SHP77 (cell line): ENCODE results near the gene SEC16B.

Source experiments
- DNase-seq, 2 experiments: peaks; one replicate each; lab custom pipeline; 2025; lab: John Stamatoyannopoulos, UW

The SEC16B gene

DNA sequence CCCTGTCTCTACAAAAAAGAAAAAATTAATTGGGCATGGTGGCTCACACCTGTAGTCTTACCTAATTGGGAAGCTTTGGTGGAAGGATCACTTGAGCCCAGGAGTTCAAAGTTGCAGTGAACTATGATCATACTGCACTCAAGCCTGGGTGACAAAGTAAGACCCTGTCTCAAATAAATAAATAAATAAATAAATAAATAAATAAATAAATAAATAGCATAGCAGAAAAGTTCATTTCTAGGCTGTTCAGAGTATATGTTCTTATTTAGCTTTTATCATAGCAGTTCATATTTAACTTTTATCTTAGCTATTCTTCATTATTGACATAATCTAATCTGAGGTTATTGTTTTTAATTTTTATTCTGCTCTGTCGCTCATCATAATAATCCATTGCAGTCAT is 8.7 kb upstream of the SEC16B start:
- no peak for DNase-seq

DNA sequence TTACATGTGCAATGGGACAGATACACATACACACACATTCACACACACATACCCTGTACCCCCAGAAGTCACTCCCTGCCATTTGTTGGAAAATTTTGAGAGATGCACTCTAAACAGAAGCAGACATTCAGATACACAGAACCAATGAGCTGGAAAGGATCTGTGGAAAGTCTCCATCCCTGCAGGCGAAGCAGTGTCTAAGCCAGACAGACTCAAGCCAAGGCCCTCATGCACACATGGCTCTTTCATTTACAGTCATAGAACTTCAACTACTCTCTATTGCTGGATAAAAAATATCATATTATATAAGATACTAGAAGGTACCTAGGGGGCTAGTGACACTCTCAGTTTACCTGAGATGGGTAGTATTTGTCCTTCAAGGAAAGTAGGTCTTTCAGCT is 7.3 kb upstream of the SEC16B start:
- no peak for DNase-seq

DNA sequence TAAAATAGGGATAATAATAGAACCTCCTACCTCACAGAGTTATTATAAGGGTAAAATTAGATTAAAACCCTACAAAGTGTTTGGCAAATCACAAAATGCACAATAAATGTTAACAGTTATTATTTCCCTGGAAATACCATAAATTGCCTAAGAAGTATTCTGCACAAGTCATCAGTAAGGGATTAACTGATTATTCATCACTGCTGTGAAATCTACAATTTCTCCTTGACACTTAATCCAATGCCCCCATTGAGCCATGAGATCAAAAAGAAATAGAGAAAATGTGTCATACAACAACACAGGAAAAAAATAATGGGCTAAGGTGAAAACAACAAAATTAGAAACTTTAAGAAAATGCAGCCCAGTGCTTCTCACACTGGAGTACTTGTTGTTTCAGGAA is 6.7 kb upstream of the SEC16B start:
- no peak for DNase-seq

DNA sequence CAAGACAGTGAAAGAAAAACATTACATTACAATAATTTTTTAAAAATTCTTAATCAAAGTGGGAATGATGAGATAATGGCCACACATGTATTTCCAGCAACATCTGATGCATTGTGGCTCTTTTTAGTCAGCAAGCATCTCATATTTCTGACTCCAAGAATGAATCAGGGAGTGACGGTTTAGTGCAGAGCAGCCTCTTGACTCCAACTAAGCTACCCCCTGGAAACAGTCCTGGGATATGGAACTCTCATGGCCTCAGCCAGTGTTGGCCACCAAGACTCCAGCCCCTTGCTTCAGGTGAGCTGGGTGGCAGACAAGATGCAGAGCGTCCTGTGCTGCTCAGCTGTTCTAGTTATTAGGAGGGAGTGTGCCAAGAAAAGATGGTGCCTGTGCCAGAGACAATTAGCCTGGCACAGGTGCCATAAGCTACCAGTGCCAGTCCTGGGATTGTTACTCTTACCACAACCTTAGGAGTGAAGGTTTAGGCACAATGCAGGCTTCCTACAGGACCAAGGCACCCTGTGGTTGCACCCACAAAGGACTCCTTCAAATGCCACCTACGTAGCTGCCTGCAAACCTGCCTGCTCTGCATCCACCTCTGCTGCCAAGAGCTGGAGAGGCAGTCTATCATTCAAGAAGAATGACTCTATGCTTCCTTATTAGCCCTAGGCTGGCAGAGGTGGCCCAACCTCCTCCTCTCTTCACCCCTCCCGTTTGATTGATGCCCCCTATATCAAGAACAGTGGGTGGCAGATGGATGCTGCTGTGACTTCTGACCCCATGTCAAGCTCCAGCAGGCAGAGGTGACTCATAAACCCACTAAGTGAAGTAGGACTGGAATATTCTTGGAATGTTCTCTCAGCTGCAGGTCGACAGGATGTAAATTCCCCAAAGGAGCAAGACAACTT is 6.0 kb upstream of the SEC16B start:
- no peak for DNase-seq

DNA sequence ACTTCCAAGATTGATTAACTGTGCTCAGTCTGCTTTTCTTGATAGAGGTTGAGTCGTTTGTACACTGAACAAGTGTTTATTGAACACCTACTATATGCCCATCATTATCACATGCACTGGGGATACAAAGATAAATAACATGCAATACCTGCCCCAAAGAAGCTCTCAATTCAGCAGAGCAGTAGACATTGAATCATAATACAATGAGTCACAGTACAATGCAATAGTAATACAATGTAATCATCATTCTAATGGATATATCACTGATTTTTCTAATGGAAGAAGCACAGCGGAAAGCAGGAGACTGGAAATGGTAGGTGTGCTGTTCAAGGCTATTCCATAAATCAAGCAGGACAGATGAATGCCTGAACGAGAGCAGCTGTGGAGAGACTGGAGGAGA is 3.7 kb upstream of the SEC16B start:
- DNase-seq = no peak

DNA sequence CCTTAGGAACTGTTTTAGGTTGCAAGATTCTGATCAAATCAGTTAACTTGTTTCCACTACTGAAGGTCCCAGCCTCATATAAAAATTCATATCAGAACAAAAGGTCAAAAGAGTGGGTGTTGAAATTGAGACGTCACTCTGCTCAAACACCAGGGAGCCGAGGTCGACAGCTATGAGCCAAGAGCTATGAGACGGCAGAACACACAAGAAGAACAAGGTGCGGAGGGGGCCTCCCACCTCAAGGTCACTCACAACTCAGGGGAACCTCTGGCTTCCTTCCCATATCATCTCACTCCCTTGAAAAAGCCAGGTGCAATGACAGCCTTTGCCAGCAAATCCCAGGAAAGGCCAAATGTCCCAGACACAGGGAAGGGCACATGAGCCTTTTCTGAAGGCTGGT is 749 bp downstream of the SEC16B start:
- no peak for DNase-seq

DNA sequence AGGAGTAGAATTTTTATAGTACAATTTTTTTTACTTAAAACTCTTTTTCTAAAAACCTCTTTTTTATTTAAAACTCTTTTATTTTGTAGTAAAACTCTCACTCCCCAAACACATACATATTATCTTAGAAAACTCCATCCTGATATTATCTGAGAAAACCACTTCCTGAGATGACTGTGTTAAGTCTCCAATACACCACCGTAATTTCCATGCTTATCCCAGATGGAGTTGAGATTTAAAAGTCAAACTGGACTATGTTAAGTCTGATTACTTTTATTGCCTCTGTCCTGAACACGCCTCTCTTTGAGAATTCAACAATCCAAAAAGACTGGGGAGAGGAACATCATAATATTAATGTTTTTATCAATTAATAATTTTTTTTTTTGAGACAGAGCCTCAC is 3.7 kb downstream of the SEC16B start:
- no peak for DNase-seq

DNA sequence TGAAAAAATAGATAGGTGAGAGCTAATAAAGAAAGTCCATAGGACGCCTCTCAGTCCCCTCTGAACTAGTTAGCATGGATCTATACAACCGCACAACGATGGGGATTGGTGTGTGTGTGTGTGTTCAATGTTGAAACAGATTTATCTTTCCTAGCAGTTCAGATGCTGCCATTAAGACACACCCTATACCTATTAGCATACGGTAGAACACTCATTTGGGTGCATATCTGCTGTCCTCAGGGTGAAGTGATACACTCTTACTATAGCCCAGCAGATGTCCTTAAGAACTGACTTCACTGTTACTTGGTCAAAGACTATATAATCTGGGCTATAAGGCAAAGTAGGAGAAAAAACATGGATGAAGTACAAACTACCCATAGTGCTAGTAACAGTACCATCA is 4.6 kb downstream of the SEC16B start:
- no peak for DNase-seq

DNA sequence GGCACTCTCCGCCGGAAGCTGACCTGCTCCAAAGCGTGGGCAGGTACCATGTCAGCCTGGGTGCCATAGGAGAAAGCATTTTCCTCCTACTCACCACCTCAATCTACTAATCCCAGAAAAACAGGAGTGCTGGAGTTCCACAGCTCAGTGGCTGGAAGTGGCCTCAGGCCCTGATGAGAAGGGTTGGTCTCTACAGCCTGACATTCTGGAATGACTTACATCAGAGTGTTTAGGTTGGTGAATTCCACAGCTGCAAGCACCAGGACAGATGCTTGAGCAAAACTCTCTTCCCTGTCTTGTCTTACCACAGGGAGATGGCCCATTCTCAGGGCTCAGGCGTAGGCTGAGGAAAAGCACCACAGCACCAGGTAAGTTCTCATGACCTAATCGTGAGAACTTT is 5.5 kb downstream of the SEC16B start:
- DNase-seq = no peak

DNA sequence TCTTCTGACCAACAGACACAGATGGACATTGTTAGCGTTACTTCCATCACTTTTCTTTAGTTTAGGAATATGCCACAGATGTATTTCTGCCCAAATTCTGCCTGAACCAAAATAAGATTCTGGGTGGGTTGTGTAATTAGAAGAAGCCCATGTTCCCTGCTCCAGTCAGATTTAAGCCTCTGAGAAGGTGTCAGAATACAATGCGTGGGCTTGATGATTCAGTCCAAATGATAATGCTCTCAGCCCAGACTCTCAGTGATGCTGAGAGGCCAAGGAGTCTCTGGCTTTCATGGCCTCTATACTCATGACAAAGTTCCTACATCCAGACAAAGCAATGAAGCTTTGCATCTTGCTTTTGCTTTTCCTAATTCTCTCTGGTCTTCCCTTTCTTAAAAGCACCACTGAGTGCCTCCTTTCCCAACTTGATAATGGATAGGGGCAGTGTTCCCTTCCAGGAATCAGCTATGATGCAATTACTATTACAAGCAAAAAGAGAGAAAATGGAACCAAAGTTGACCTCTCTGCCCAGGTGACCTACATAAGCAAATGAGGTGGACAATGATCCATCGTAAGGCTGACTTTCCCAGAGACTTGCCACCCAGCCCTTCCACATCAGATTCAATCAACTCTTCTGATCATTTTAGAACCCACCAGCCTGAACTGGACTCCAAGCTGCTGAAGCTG is 8.8 kb downstream of the SEC16B start:
- DNase-seq = no peak

DNA sequence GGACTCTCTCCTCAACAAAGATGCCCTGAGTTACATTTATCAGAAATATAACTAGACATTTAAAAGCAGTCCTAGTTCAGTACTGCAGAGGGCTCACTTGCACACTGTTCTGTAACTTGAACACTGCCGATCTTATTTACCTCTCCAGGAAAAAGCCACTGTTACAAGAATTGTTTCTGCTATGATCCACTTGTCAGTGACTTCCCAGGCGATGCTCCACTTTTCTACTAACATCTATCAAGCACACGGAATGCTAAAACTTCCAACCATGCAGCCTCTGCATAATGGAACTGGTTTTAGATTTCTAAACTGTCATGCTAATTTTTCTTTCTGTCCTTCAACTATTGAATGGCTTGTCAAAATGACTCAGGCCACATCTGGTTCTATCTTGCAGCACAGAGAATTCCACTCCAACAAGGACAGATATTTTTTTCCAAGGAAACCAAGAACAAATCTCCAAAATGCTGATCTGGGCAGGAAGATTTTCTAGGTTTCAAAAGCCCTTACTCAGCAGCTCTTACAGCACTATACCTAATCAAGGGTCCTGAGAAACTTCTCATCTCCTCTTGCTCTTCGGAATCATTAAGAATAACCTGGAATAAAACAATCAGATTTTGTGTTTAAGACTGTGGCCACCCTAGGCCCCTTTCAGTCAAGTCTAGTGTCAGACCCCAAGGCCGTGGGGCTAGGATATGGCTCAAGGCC is 9.9 kb downstream of the SEC16B start:
- DNase-seq = no peak

DNA sequence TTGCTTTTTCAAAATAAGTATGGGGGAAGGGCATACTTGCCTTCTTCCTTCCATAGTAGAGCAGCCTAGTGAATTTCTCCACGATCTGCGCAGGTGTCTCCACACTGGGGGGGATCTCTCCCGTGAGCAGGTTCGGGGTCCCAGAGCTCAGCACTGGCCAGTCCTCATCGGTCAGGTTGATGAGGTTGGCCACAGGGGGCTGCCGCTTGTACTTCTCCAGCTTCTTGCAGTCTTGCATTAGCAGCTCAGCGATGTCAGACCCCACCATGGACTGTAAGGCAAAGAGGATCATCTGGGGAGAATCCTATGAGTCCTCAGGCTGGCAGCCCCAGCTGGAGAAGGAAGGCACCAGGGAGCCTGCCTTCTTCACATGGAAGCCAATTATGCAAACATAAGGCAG is 11.8 kb downstream of the SEC16B start:
- no peak for DNase-seq

DNA sequence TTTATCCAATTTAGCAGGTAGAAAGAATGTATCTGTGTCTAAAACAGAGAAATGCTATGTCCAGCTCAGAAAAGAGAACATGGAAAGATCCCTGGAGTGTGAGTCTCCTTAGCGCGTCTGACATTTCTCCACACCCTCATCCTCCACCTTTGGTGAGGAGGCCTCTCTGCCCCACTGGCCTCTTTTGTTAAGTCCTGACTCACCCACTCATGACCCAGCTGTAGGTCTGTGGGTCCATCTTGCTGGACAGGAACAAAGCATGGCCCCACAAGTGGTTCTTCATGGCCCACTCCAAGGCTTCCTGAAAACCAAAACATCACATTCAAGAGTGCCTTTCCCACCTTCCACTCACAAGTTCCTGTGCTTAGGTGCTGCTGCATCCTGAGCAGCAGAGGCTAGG is 15.8 kb downstream of the SEC16B start:
- no peak for DNase-seq

DNA sequence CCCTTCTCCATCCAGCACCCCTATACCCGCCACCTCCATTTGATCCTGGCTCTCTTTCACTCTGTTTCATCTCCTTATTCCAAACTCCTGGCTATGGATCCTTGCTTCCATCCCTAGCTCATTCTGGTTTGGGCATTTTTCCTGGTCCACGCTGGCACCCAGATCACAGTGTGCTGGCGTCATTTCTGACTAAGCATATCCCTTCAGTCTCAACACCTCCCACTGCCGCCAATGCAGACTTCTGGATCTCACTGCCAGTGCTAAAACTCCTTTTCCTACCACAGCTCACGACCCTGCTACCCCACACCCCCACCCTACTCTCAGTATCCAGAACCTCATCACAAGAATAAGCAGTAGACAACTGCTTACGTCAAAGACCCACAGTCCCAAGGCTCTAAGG is 16.3 kb downstream of the SEC16B start:
- DNase-seq = no peak

DNA sequence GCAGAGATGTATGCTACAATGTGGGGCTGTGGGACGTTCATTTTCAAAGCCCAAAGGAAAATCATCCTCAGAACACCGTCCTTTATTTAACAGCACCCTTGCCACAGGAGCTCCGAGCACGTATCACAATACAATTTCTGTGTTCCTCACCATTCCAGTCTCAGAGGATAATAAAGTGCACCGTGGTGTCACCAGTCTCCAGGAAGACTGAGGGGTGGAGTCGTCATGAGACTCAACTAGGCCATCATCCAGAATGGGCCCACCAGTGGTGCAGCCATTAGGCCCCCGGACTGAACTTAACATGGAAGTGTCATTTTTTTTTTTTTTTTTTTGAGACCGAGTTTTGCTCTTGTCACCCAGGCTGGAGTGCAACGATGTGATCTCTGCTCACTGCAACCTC is 17.2 kb downstream of the SEC16B start:
- no peak for DNase-seq

DNA sequence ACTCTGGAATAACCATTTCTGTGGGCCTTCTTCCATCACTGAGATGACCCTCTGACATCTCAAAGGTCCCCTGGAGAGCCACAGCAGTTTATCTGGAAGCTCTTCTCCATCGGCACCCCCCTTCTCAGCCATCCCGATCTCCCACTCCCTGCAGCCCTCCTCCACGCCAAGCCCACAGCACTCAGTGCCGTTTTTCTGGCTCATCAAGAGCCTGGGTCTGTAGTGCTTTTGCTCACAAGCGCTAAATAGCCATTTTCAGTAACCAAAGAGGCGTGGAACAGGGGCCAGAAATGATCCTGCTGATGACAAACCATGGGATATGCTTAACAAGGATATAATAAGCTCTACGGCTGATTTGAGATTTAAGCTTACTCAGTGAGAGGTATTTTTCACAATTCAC is 17.6 kb downstream of the SEC16B start:
- no peak for DNase-seq

DNA sequence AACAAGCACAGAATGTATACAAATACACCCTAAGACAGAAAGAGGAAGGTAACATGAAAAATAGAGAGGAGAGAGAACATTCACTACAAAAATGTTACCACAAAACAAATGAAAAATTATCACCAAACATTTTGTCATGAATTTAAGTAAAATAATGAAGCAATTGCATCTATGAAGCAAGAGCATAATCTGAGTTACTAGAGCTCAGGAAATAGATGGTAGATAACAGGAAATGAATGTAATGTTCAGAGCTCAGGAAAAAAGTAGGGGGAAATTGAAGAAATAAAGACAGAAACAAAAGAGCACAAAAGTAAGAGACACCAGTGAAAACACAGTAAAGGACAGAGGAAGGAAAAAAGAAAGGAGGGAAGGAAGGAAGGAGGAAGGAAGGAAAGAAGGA is 19.4 kb downstream of the SEC16B start:
- DNase-seq = no peak

DNA sequence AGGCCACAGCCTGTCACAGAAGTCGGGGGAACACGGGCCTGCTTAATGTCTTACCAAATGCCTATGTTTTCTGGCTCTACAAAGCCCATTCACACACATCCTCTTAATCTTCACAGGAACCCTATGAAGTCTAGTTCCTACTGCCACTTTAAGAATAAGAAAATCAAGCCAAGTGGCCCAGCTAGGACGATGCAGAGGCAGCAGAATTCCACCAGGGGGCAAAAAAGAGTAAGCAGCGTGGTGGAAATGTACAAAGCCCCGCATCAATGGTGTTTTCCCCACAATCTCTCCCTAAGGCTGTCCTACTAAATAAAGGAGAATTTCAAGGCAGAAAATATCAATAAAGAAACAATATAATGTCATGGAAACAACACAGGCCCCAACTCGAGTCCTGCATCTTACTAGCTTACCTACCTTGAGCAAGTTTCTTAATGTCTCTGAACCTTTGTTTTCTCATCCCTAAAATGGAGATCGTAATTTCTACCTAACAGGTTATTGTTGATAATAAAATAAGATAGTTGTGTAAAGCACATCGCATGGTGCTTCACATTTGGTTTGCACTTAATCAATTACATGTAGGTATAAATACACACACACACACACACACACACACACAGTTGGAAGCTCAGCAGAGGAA is 21.4 kb downstream of the SEC16B start:
- peak; percentile 8 to 53 for DNase-seq

DNA sequence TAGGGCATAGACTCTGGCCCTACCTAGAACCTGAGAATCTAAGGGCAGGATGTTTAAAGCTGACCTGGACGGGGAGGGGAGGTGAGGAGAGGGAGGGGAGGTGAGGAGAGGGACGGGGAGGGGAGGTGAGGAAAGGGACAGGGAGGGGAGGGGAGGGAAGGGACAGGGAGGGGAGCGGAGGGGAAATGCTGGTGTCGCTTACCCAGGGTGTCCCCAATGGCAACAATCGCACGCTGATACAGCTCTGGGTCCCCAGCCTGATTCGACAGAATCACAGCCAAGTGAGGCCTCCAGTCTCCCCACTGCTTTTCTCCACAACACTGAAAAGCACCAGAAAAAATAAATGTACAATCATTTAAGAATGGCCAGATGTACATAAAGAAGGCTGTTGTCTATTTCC is 22.2 kb downstream of the SEC16B start:
- DNase-seq = no peak

DNA sequence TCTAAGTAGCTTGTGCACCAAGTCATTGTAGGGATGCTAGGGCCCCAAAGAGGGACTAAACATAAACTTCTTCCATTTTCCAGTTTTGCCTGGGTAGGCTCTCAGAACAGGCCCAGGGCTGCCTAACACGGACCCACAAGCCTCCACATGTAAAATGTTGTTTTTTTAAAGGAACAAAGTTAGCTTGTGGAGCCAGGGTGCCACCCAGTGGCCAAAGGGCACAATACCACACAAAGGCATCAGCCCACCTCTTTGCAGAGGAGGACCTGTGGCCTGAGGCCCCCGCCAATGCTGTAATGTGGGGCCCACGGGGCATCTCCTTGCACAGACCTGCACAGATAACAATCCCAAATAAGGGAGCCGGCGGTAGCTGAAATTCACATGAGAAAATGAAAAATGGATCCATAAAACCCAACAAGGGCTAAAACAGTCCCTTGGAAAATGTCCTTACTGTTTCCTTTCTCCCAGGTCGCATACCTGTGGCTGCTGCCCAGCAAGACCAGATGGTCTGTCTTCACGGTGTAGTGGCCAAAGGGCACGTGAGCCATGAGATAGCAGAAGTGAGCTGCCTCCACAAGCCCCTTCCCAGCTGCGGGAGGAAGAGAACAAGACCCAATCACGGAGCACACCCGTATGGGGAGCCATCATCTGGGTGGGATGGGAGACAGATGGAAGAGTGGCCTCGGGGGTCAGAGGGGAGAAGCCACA is 23.8 kb downstream of the SEC16B start:
- peak; percentile 33 to 61 for DNase-seq

DNA sequence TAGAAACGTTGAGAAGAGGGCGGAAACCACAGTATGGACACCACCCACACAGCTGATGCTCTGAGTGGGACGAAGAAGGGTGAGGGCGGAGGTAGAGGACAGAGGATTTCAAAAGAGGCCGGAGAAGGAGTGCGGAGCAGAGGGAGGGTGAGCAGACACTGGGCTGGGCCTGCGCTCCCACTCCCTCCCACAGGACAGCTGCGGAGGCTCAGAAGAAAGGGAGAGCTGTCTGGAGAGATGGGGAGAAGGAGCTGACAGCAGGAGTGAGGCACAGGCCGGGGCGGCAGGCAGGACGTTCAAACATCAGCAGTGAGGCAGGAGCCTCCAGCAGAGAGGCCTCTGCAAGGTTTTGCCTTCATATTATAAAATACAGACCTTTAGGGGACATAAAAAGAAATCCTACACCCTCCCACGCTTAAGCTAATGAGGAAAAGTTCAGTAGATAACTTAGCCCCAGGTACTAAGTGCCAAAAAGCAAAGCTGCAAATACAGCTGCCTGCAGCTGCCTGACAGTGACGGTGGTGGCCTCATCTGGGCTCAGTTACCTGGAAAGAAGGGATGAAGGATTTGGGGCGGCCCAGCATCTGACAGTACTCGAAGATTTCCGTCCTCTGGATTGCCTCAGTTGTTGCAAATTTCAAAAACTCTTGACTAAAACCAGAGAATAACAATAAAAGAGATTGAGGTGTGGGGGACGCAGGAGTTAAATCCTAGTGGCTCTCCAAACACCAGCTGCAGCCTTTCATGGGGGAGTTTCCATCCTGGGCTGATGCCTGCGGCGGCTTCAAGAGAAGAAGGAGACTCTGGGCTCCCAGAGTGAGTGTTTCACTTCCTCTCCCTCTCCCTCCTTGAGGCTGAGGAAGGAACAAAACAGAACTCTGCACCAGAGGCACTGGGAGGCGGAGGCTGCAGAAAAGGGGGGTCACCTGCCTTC is 25.6 kb downstream of the SEC16B start:
- no peak for DNase-seq
